Endodermal cell (in vitro differentiated cells): ENCODE measurements around the gene SUN2. TPM values are rescaled to one million over a fixed set of nuclear protein-coding genes. Genes with fewer than 3 reads are reported as not detected.

ENCODE experiments used
- DNase-seq: peaks from one replicate; pipeline ENCODE4 v3.0.0-alpha.2; 2017
- H3K27ac ChIP-seq: 2 replicates; pipeline ENCODE4 v1.5.1; 2013; ENCODE audit warnings: mild to moderate bottlenecking, low read depth, low read length, moderate library complexity
- H3K27me3 ChIP-seq: 2 replicates; pipeline ENCODE4 v1.6.1; 2013; ENCODE audit warnings: mild to moderate bottlenecking, low read length, moderate library complexity; ENCODE audit not compliant: insufficient read depth, control insufficient read depth, poor library complexity, severe bottlenecking
- H3K36me3 ChIP-seq: 2 replicates; pipeline ENCODE4 v1.7.0; 2013; ENCODE audit warnings: mild to moderate bottlenecking, low read length, moderate library complexity; ENCODE audit not compliant: control insufficient read depth, insufficient read depth
- H3K4me1 ChIP-seq: one replicate; pipeline ENCODE4 v1.7.0; 2013; ENCODE audit warnings: low read length; ENCODE audit not compliant: control insufficient read depth, insufficient read depth
- H3K4me3 ChIP-seq: 2 replicates; pipeline ENCODE4 v1.5.1; 2013; ENCODE audit warnings: mild to moderate bottlenecking, low read length, moderate library complexity
- H3K9ac ChIP-seq: 2 replicates; pipeline ENCODE4 v1.6.1; 2013; ENCODE audit warnings: mild to moderate bottlenecking, low read length, moderate library complexity; ENCODE audit not compliant: poor library complexity, severe bottlenecking; ENCODE audit errors: extremely low read depth
- H3K9me3 ChIP-seq: 2 replicates; pipeline ENCODE4 v1.6.1; 2013; ENCODE audit warnings: mild to moderate bottlenecking, low read length, moderate library complexity; ENCODE audit not compliant: control insufficient read depth
- H3K27ac Mint-ChIP-seq: 2 replicates; pipeline ENCODE4 v1.8.0; 2020; ENCODE audit warnings: mixed read lengths
- H3K27me3 Mint-ChIP-seq: 2 replicates; pipeline ENCODE4 v1.8.0; 2021; ENCODE audit warnings: mild to moderate bottlenecking, mixed read lengths; ENCODE audit not compliant: insufficient read depth
- H3K36me3 Mint-ChIP-seq: 2 replicates; pipeline ENCODE4 v1.8.0; 2020; ENCODE audit warnings: low read depth, mixed read lengths
- H3K4me1 Mint-ChIP-seq: 2 replicates; pipeline ENCODE4 v1.8.0; 2020; ENCODE audit warnings: mixed read lengths
- H3K4me3 Mint-ChIP-seq: 2 replicates; pipeline ENCODE4 v1.8.0; 2020; ENCODE audit warnings: mild to moderate bottlenecking, moderate library complexity, mixed read lengths
- H3K9me3 Mint-ChIP-seq: 2 replicates; pipeline ENCODE4 v1.8.0; 2020; ENCODE audit warnings: mild to moderate bottlenecking, mixed read lengths
- CTCF ChIP-seq: fragments of 200-600 bp; sonication (generic); conservative IDR thresholded peaks from 2 replicates; pipeline ENCODE4 v1.5.0; 2021; ENCODE audit warnings: antibody characterized with exemption, mild to moderate bottlenecking
- WGBS, 2 experiments: methylation state at CpG; one replicate each; pipeline versions ENCODE4 v1.1.5 to v1.1.7; 2013; ENCODE audit warnings: missing lambda C conversion rate in 2 of 2, mixed read lengths in 1 of 2; ENCODE audit not compliant: insufficient coverage in 1 of 2, insufficient read length in 1 of 2; 5-methylcytosine and 5-hydroxymethylcytosine counted together
- total RNA-seq, 2 donors: library from RNA; stranded (reverse); fragmentation: NEBNext Ultra II Directional in 1 of 2; extraction: Animal tissue kit (Norgen Biotek cat#: 25700) in 1 of 2; gene quantifications; 2 replicates in 1 of 2; 3 replicates in 1 of 2; pipeline ENCODE4 v1.2.1, GENCODE V29; 2021

Gene SUN2
- total RNA-seq, 2 donors from 2014 or later, result 23.0 to 32.4 TPM

- no peaks in the 10 kb centered on the region for H3K27me3 Mint-ChIP-seq
- TF ChIP-seq CTCF, result no peak
- no peaks in the 10 kb centered on the region for H3K9me3 Mint-ChIP-seq
- Histone ChIP-seq H3K36me3 (peaks cover 19% of the 10 kb centered on the region), H3K9ac (peak overlapping the region; percentile 81), H3K27me3 (no peaks in the 10 kb centered on the region), H3K27ac (peak overlapping the region; percentile 61), H3K4me1 (peaks cover 4% of the 10 kb centered on the region), H3K4me3 (peak overlapping the region; percentile 82), H3K9me3 (no peaks in the 10 kb centered on the region)
- H3K4me3 Mint-ChIP-seq, result peak overlapping the region; percentile 86
- peak overlapping the region; percentile 89 for H3K27ac Mint-ChIP-seq
- H3K36me3 Mint-ChIP-seq, result peaks cover 2% of the 10 kb centered on the region
- H3K4me1 Mint-ChIP-seq, result peaks cover 47% of the 10 kb centered on the region
- 0 to 1% methylated on average over 16 to 80 of the region's 80 CpGs for WGBS, 2 experiments
- DNase-seq, result peak; percentile 68
Measured at GRCh38 chr22:38706101-38706900, 49.5 kb downstream of the SUN2 start.

- no peaks in the 10 kb centered on the region for H3K27me3 ChIP-seq
- TF ChIP-seq CTCF, result no peak
Measured at GRCh38 chr22:38705235-38706100, 50.3 kb downstream of the SUN2 start, which contains the start of gene GTPBP1. Gene GTPBP1 (plus strand): TSS chr22:38705944. CDS start chr22:38705956, 12 bp downstream.

GRCh38 chr22:38704654-38705234 lies 51.1 kb downstream of the SUN2 start:
- Histone ChIP-seq H3K27me3 (no peaks in the 10 kb centered on the region), H3K4me1 (peaks cover 4% of the 10 kb centered on the region), H3K9me3 (no peaks in the 10 kb centered on the region), H3K27ac (peak overlapping the region; percentile 59), H3K4me3 (peak overlapping the region; percentile 72), H3K9ac (peak overlapping the region; percentile 51), H3K36me3 (peaks cover 8% of the 10 kb centered on the region)
- H3K27ac Mint-ChIP-seq, result peak overlapping the region; percentile 99
- H3K4me1 Mint-ChIP-seq, result peaks cover 38% of the 10 kb centered on the region
- H3K9me3 Mint-ChIP-seq, result no peaks in the 10 kb centered on the region
- peaks cover 2% of the 10 kb centered on the region for H3K36me3 Mint-ChIP-seq
- WGBS, 2 experiments, result 44 to 45% methylated on average over 5 to 10 of the region's 10 CpGs
- DNase-seq, result no peak
- peak overlapping the region; percentile 86 for H3K4me3 Mint-ChIP-seq
- no peak for TF ChIP-seq CTCF
- no peaks in the 10 kb centered on the region for H3K27me3 Mint-ChIP-seq

More at GRCh38 chr22:38705235-38706100, 50.3 kb downstream of the SUN2 start, which contains the start of gene GTPBP1:
- Mint-ChIP-seq H3K4me3 (peak within 1 kb of the TSS; percentile 86), H3K36me3 (peaks cover 2% of the 10 kb centered on the region), H3K9me3 (no peaks in the 10 kb centered on the region), H3K27ac (peak within 1 kb of the TSS; percentile 99), H3K4me1 (peaks cover 41% of the 10 kb centered on the region), H3K27me3 (no peaks in the 10 kb centered on the region)
- Histone ChIP-seq H3K4me1 (peaks cover 4% of the 10 kb centered on the region), H3K9ac (peak within 1 kb of the TSS; percentile 81), H3K36me3 (peaks cover 11% of the 10 kb centered on the region), H3K27ac (peak within 1 kb of the TSS; percentile 61), H3K4me3 (peak within 1 kb of the TSS; percentile 82), H3K9me3 (no peaks in the 10 kb centered on the region)
- WGBS, 2 experiments, result 0 to 1% methylated on average over 27 to 55 of the region's 55 CpGs
- DNase-seq, result peak; percentile 99
